ENCODE measurements around the gene TWF2.

DNA sequence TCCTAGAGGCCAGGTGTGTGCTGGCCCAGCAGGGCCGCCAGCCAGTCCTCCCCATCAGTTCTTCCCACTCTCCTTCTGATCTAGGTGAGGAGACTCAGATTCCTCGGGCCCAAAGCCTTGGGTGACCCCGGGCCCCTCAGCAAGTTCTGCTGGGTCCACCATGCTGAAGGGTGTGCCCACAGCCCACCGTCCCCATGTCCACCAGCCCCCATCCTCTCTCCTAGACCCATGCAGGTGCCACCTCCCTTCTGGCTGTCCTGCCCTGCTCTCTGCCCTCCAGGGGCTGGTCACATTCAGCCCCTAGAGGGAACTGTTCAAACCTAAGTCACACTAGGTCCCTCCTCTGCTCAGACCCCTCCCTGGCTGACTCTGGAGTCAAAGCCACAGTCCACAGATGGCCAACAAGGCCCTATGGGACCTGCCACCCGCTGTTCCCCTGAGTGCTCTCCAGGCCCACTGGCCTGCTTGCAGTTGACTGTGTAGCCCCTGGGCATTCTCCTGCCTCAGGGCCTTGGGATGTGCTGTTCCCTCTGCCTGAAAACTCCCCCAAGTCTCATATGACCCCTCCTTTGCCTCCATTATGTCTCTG lies 12.6 kb downstream of the TWF2 start:
- TF ChIP-seq, protein P1, sequence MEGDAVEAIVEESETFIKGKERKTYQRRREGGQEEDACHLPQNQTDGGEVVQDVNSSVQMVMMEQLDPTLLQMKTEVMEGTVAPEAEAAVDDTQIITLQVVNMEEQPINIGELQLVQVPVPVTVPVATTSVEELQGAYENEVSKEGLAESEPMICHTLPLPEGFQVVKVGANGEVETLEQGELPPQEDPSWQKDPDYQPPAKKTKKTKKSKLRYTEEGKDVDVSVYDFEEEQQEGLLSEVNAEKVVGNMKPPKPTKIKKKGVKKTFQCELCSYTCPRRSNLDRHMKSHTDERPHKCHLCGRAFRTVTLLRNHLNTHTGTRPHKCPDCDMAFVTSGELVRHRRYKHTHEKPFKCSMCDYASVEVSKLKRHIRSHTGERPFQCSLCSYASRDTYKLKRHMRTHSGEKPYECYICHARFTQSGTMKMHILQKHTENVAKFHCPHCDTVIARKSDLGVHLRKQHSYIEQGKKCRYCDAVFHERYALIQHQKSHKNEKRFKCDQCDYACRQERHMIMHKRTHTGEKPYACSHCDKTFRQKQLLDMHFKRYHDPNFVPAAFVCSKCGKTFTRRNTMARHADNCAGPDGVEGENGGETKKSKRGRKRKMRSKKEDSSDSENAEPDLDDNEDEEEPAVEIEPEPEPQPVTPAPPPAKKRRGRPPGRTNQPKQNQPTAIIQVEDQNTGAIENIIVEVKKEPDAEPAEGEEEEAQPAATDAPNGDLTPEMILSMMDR (IDR thresholded peaks at IDR 0.05; ENCODE audit: insufficient read depth, low read length): no peak
- TF ChIP-seq GABPA (IDR thresholded peaks at IDR 0.05; ENCODE audit: low read depth) (no peak), POLR2AphosphoS5 (IDR thresholded peaks at IDR 0.05; ENCODE audit: low read depth) (no peak), REST (IDR thresholded peaks at IDR 0.05; ENCODE audit: insufficient replicate concordance, low read depth) (no peak)
